ENCODE measurements around the gene PLCL2. TPM values are rescaled to one million over a fixed set of nuclear protein-coding genes. Genes with fewer than 3 reads are reported as not detected.
A peak's percentile ranks its signal among the peaks of the same experiment; 100 is the strongest.

PLCL2 gene
- total and polyA plus RNA-seq, 10 of the 15 experiments (the other 5 are each of a cell fraction or from before 2014, with no cell fraction given): 7.5 to 37.3 (median 21.7) TPM

DNA sequence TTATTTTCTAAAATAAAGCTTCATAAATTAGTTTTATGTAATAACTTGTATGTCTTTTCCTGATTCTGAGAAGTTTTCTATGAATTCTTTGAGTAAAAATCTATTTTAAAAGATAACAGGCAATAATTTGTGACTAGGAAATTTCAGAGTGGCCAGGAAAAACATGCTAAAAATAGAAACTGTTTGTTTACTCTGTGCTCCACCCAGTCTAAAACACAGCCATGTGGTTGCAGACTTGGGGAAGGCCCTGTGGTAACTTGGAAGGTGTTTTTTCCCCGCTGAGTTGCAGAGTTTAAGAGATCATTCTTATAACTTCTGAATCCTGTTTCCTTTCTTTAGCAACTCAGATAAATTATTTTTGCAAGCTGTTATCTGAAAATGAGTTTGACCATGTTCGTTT, 21.9 kb downstream of the PLCL2 start:
- no peak overlapping the region for H3K4me3 ChIP-seq
- intact Hi-C loops (cut with micrococcal nuclease; ENCODE audit: unreplicated experiment) (loop anchor here (5.0 kb wide), 1 partner anchor 141 kb away; no protein-coding TSS in a partner anchor), in situ Hi-C loops (cut with MboI) (loop anchor here (25.0 kb wide), 1 partner anchor 1544 kb away; no protein-coding TSS in a partner anchor)
- BruUV-seq (replicated peaks): no TSS peak
- ChIA-PET RAD21 (ENCODE audit: unreplicated experiment) (interaction anchor here (1.0 to 9.1 kb wide), 6 partner anchors 10 to 65 kb away, joined by 3 to 76 read pairs (median 4); partner anchors contain the start of gene PLCL2), SMC1A (ENCODE audit: uncharacterized antibody, unreplicated experiment) (interaction anchor here (1.2 to 7.9 kb wide), 10 partner anchors 10 to 140 kb away, joined by 3 to 91 read pairs (median 8); no protein-coding TSS in a partner anchor), CTCF (interaction anchor here (0.6 to 5.2 kb wide), 9 partner anchors 13 to 245 kb away, joined by 3 to 26 read pairs (median 4); partner anchors contain the start of gene PLCL2), POLR2A (interaction anchor here (1.1 to 2.6 kb wide), 4 partner anchors 15 to 22 kb away, joined by 3 to 10 read pairs (median 4); partner anchors contain the start of gene PLCL2)
- WGBS (ENCODE audit: insufficient coverage, insufficient replicate concordance, low lambda C conversion rate, missing lambda C conversion rate): 17% methylated on average over 2 of the region's 2 CpGs
- FAIRE-seq: no peak
- ATAC-seq: peak; percentile 62
- H3K27me3 ChIP-seq (replicated peaks in 1 of 2; ENCODE audit: control insufficient read depth in 2 of 2, insufficient read depth in 2 of 2, low read length in 1 of 2): no peaks in the 10 kb centered on the region
- H2AFZ ChIP-seq (ENCODE audit: control insufficient read depth, low read depth, low read length): no peak overlapping the region
- H3K79me2 ChIP-seq (ENCODE audit: control insufficient read depth, insufficient read depth, low read length): peaks cover 97% of the 10 kb centered on the region
- peaks cover 2% of the 10 kb centered on the region; the same call in 2 of the 3 replicates for H3K9me3 ChIP-seq (replicated peaks; ENCODE audit: control insufficient read depth, insufficient read depth, low read length)
- no peak for DNase-seq (ENCODE audit: low read depth, low spot score)
- no peaks in the 10 kb centered on the region for H4K20me1 ChIP-seq (ENCODE audit: control insufficient read depth, insufficient read depth)
- H3K4me2 ChIP-seq (ENCODE audit: control insufficient read depth, insufficient read depth): peak overlapping the region; percentile 69; the same call in 1 of the 2 replicates
- peaks cover 50% of the 10 kb centered on the region for H3K4me1 ChIP-seq (ENCODE audit: control insufficient read depth, insufficient read depth, low read length)
- peak overlapping the region; percentile 63 for H3K27ac ChIP-seq (ENCODE audit: control insufficient read depth, insufficient read depth)
- H3K36me3 ChIP-seq (ENCODE audit: control insufficient read depth in 2 of 2, insufficient read depth in 2 of 2, low read length in 1 of 2): no peaks in the 10 kb centered on the region
- peak overlapping the region; percentile 18; the same call in 1 of the 2 replicates for H3K9ac ChIP-seq (ENCODE audit: control insufficient read depth, insufficient read depth, low read length)
- TF ChIP-seq ATF7 (IDR thresholded peaks at IDR 0.05; ENCODE audit: low read depth) (no peak), RCOR1 (conservative IDR thresholded peaks at IDR 0.05; ENCODE audit: low read depth, low read length) (no peak), RAD51 (IDR thresholded peaks at IDR 0.05) (no peak), RBBP5 (conservative IDR thresholded peaks at IDR 0.05) (no peak), RB1 (IDR thresholded peaks at IDR 0.05; ENCODE audit: borderline replicate concordance) (no peak), PML (IDR thresholded peaks at IDR 0.05; ENCODE audit: low read length) (no peak), NRF1 (conservative IDR thresholded peaks at IDR 0.05; ENCODE audit: low read depth, low read length) (no peak), YY1 (IDR thresholded peaks at IDR 0.05; ENCODE audit: low read depth, low read length) (no peak), ASH2L (IDR thresholded peaks at IDR 0.05; ENCODE audit: borderline replicate concordance, low read depth) (no peak), ZNF217 (IDR thresholded peaks at IDR 0.05) (no peak), MEF2B (IDR thresholded peaks at IDR 0.05; ENCODE audit: partially characterized antibody, poor library complexity, severe bottlenecking) (no peak), NFXL1 (IDR thresholded peaks at IDR 0.05; ENCODE audit: borderline replicate concordance) (no peak), FOS (IDR thresholded peaks at IDR 0.05; ENCODE audit: borderline replicate concordance, extremely low read depth, insufficient read length) (no peak), TCF12 (IDR thresholded peaks at IDR 0.05; ENCODE audit: low read depth, low read length) (no peak), SUPT20H (IDR thresholded peaks at IDR 0.05; ENCODE audit: borderline replicate concordance, control insufficient read depth, low read depth, low read length) (no peak), KLF5 (IDR thresholded peaks at IDR 0.05; ENCODE audit: partially characterized antibody) (no peak), SIN3A (IDR thresholded peaks at IDR 0.05; ENCODE audit: low read depth, low read length) (no peak), EED (IDR thresholded peaks at IDR 0.05; ENCODE audit: low read depth) (0 out of 2 replicates have a peak, but pooled peaks have one; percentile 29), NR2C2 (IDR thresholded peaks at IDR 0.05; ENCODE audit: borderline replicate concordance, control insufficient read depth, insufficient read length, low read depth) (no peak), NFYA (IDR thresholded peaks at IDR 0.05; ENCODE audit: borderline replicate concordance, low read depth, low read length) (no peak), IKZF1 (conservative IDR thresholded peaks at IDR 0.05) (peak; percentile 30)
- TF ChIP-seq, protein P1, sequence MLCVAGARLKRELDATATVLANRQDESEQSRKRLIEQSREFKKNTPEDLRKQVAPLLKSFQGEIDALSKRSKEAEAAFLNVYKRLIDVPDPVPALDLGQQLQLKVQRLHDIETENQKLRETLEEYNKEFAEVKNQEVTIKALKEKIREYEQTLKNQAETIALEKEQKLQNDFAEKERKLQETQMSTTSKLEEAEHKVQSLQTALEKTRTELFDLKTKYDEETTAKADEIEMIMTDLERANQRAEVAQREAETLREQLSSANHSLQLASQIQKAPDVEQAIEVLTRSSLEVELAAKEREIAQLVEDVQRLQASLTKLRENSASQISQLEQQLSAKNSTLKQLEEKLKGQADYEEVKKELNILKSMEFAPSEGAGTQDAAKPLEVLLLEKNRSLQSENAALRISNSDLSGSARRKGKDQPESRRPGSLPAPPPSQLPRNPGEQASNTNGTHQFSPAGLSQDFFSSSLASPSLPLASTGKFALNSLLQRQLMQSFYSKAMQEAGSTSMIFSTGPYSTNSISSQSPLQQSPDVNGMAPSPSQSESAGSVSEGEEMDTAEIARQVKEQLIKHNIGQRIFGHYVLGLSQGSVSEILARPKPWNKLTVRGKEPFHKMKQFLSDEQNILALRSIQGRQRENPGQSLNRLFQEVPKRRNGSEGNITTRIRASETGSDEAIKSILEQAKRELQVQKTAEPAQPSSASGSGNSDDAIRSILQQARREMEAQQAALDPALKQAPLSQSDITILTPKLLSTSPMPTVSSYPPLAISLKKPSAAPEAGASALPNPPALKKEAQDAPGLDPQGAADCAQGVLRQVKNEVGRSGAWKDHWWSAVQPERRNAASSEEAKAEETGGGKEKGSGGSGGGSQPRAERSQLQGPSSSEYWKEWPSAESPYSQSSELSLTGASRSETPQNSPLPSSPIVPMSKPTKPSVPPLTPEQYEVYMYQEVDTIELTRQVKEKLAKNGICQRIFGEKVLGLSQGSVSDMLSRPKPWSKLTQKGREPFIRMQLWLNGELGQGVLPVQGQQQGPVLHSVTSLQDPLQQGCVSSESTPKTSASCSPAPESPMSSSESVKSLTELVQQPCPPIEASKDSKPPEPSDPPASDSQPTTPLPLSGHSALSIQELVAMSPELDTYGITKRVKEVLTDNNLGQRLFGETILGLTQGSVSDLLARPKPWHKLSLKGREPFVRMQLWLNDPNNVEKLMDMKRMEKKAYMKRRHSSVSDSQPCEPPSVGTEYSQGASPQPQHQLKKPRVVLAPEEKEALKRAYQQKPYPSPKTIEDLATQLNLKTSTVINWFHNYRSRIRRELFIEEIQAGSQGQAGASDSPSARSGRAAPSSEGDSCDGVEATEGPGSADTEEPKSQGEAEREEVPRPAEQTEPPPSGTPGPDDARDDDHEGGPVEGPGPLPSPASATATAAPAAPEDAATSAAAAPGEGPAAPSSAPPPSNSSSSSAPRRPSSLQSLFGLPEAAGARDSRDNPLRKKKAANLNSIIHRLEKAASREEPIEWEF (IDR thresholded peaks at IDR 0.05; ENCODE audit: insufficient replicate concordance, low read depth, low read length): no peak

Data from GM12878 (cell line).